K562 (cell line): ENCODE results near the gene C12orf42. TPM values are rescaled to one million over a fixed set of nuclear protein-coding genes. Genes with fewer than 3 reads are reported as not detected.

Experiments
- ATAC-seq: fragments of 200-7000 bp; cut with Tn5 transposase; 3 replicates; pipeline ENCODE4 v1.9.1; 2020; ENCODE audit warnings: moderate library complexity
- BruUV-seq: library from RNA; stranded (reverse); fragments of 400-500 nt; replicated peaks from 2 replicates; lab custom pipeline; 2021; lab: Mats Ljungman, UMichigan
- CTCF ChIA-PET: fragments of 300-600 bp; formaldehyde crosslinking; extraction: SDS; loops from one replicate; lab custom pipeline; 2021; ENCODE audit warnings: low intra/inter-chr PET ratio; lab: Yijun Ruan, JAX
- POLR2A ChIA-PET: fragments of 300-600, 350-650 bp; sonication (Branson Sonifier 250); formaldehyde crosslinking; extraction: SDS; loops from one replicate; lab custom pipeline; 2021; ENCODE audit warnings: antibody characterized with exemption, inconsistent platforms; lab: Yijun Ruan, JAX
- DNase-seq, 4 experiments: peaks; one replicate each; pipeline versions ENCODE4 v3.0.0 to v3.0.0-alpha.2; 2011 to 2018; ENCODE audit warnings: low spot score in 3 of 4, mixed read lengths in 3 of 4; ENCODE audit errors: extremely low read depth in 1 of 4
- FAIRE-seq: peaks from 2 replicates; lab custom pipeline; 2011; peaks lifted over from hg19 to GRCh38; lab: Jason Lieb, UNC
- H2AFZ ChIP-seq: 2 replicates; pipeline ENCODE4 v1.6.0; 2011; ENCODE audit warnings: low read depth, low read length, control low read depth, inconsistent platforms
- H3K27ac ChIP-seq: fragments of 200-600 bp; 3 replicates; pipeline ENCODE4 v1.8.0; 2011; ENCODE audit warnings: low read depth, mild to moderate bottlenecking, control low read depth, inconsistent platforms, low read length, moderate library complexity, mixed read lengths; ENCODE audit errors: extremely low read depth
- H3K27me3 ChIP-seq, 2 experiments: fragments of 300-600 bp in 1 of 2; 2 replicates in 1 of 2; 3 replicates in 1 of 2; pipeline versions ENCODE4 v1.6.0 to v1.8.0; 2011; ENCODE audit warnings: inconsistent platforms in 2 of 2, low read length in 2 of 2, mild to moderate bottlenecking in 1 of 2, mixed read lengths in 1 of 2, moderate library complexity in 1 of 2; ENCODE audit not compliant: control insufficient read depth in 2 of 2, insufficient read depth in 2 of 2
- H3K36me3 ChIP-seq: fragments of 300-600 bp; 3 replicates; pipeline ENCODE4 v1.8.0; 2011; ENCODE audit warnings: mild to moderate bottlenecking, low read length, inconsistent platforms; ENCODE audit not compliant: control insufficient read depth, insufficient read depth
- H3K4me1 ChIP-seq, 2 experiments: fragments of 200-600 bp in 1 of 2; replicated peaks in 1 of 2; 2 replicates in 1 of 2; 3 replicates in 1 of 2; pipeline versions ENCODE4 v1.5.1 to v1.8.0; 2011; ENCODE audit warnings: inconsistent platforms in 2 of 2, low read length in 2 of 2, mild to moderate bottlenecking in 1 of 2, mixed read lengths in 1 of 2, moderate library complexity in 1 of 2; ENCODE audit not compliant: control insufficient read depth in 2 of 2, insufficient read depth in 2 of 2
- H3K4me2 ChIP-seq: 2 replicates; pipeline ENCODE4 v1.6.1; 2011; ENCODE audit warnings: low read length, control low read depth, inconsistent platforms, mixed read lengths; ENCODE audit not compliant: insufficient read depth
- H3K4me3 ChIP-seq: fragments of 200-600 bp; sonication (generic), shearing (Covaris generic); 2 replicates; pipeline ENCODE4 v1.5.1; 2016; ENCODE audit warnings: control low read depth, inconsistent platforms
- H3K79me2 ChIP-seq: fragments of 200-600 bp; 3 replicates; pipeline ENCODE4 v1.8.0; 2011; ENCODE audit warnings: low read length, inconsistent platforms; ENCODE audit not compliant: control insufficient read depth, insufficient read depth
- H3K9ac ChIP-seq, 2 experiments: 2 replicates each; pipeline versions ENCODE4 v1.6.0 to v1.6.1; 2011; ENCODE audit warnings: low read depth in 2 of 2, low read length in 2 of 2, control low read depth in 1 of 2, inconsistent platforms in 1 of 2, mild to moderate bottlenecking in 1 of 2, mixed read lengths in 1 of 2; ENCODE audit not compliant: insufficient read depth in 1 of 2
- H3K9me1 ChIP-seq: one replicate; pipeline ENCODE4 v1.6.0; 2011; ENCODE audit warnings: inconsistent platforms, mild to moderate bottlenecking, low read length, moderate library complexity; ENCODE audit not compliant: control insufficient read depth, insufficient read depth
- H3K9me3 ChIP-seq: replicated peaks from 2 replicates; pipeline ENCODE4 v1.5.1; 2011; ENCODE audit warnings: low read depth, low read length, inconsistent platforms; ENCODE audit not compliant: control insufficient read depth, insufficient read depth
- H4K20me1 ChIP-seq: replicated peaks from 2 replicates; pipeline ENCODE4 v1.6.1; 2011; ENCODE audit warnings: low read length, inconsistent platforms, mixed read lengths; ENCODE audit not compliant: control insufficient read depth, insufficient read depth
- DIDO1 ChIP-seq: fragments of 450-650 bp; IDR thresholded peaks from 2 replicates; pipeline ENCODE4 v1.6.1; 2016; ENCODE audit warnings: low read depth, missing biosample characterization, missing genetic modification characterization
- ELF2 ChIP-seq: fragments of 250-450 bp; sonication (Bioruptor Pico); IDR thresholded peaks from 2 replicates; pipeline ENCODE4 v1.5.0; 2021; ENCODE audit warnings: mild to moderate bottlenecking
- ELF4 ChIP-seq: fragments of 450-650 bp; formaldehyde crosslinking; IDR thresholded peaks from 2 replicates; pipeline ENCODE4 v1.4.0; 2022; ENCODE audit warnings: missing genetic modification characterization
- FOXA1 ChIP-seq: fragments of 450-650 bp; IDR thresholded peaks from 2 replicates; pipeline ENCODE4 v1.6.1; 2016; ENCODE audit warnings: mild to moderate bottlenecking, borderline replicate concordance
- HNRNPK ChIP-seq: fragments of 200-400 bp; formaldehyde crosslinking; IDR thresholded peaks from one replicate; pipeline ENCODE4 v1.6.1; 2018; ENCODE audit warnings: mild to moderate bottlenecking, low read depth, low read length; ENCODE audit not compliant: poor library complexity, severe bottlenecking
- KAT8 ChIP-seq: fragments of 450-650 bp; IDR thresholded peaks from 2 replicates; pipeline ENCODE4 v1.6.1; 2016; ENCODE audit warnings: low read depth, mild to moderate bottlenecking
- PCBP1 ChIP-seq: fragments of 200-400 bp; formaldehyde crosslinking; IDR thresholded peaks from 2 replicates; pipeline ENCODE4 v1.6.1; 2018; ENCODE audit warnings: mild to moderate bottlenecking, low read depth, low read length; ENCODE audit not compliant: poor library complexity, severe bottlenecking
- PRDM10 ChIP-seq: fragments of 450-650 bp; IDR thresholded peaks from 2 replicates; pipeline ENCODE4 v1.6.1; 2018; ENCODE audit not compliant: partially characterized antibody
- RAD21 ChIP-seq, 2 experiments: fragments of 250-450 bp in 1 of 2; fragments of 450-650 bp in 1 of 2; sonication (Bioruptor Pico) in 1 of 2; formaldehyde crosslinking in 1 of 2; IDR thresholded peaks in 1 of 2; conservative IDR thresholded peaks in 1 of 2; 2 replicates each; pipeline versions ENCODE4 v1.4.0 to v1.8.0; 2020 to 2022; ENCODE audit warnings: mild to moderate bottlenecking in 2 of 2, moderate library complexity in 1 of 2
- SMAD1 ChIP-seq: fragments of 150-350 bp; IDR thresholded peaks from 2 replicates; pipeline ENCODE4 v1.6.1; 2014; ENCODE audit warnings: low read length, low read depth; ENCODE audit not compliant: partially characterized antibody
- SMARCE1 ChIP-seq: fragments of 450-650 bp; IDR thresholded peaks from 2 replicates; pipeline ENCODE4 v1.7.1; 2016; ENCODE audit warnings: mild to moderate bottlenecking
- SMC3 ChIP-seq: conservative IDR thresholded peaks from 2 replicates; pipeline ENCODE4 v1.6.1; 2011; ENCODE audit warnings: low read depth, low read length, improper control_type of control experiment; ENCODE audit not compliant: insufficient read depth
- SRSF3 ChIP-seq: fragments of 200-400 bp; formaldehyde crosslinking; IDR thresholded peaks from 2 replicates; pipeline ENCODE4 v1.6.1; 2016; ENCODE audit warnings: mild to moderate bottlenecking, low read length, moderate library complexity; ENCODE audit not compliant: insufficient read depth
- STAT5A ChIP-seq: IDR thresholded peaks from 2 replicates; pipeline ENCODE4 v1.6.1; 2012; ENCODE audit warnings: low read length, inconsistent platforms, borderline replicate concordance
- TOE1 ChIP-seq, 2 experiments: fragments of 450-650 bp in 1 of 2; sonication (generic) in 1 of 2; formaldehyde crosslinking in 1 of 2; IDR thresholded peaks; 2 replicates each; pipeline versions ENCODE4 v1.7.1 to v1.8.0; 2016 to 2022; ENCODE audit warnings: borderline replicate concordance in 2 of 2, mild to moderate bottlenecking in 2 of 2, antibody characterized with exemption in 1 of 2, inconsistent platforms in 1 of 2, low read depth in 1 of 2, missing genetic modification reagents in 1 of 2, moderate library complexity in 1 of 2
- WGBS: fragments of 100-300 bp; shearing (Covaris generic); methylation state at CpG from one replicate; pipeline ENCODE4 v1.1.6; 2016; ENCODE audit warnings: low coverage, mixed read lengths; ENCODE audit not compliant: insufficient coverage; ENCODE audit errors: missing lambda C conversion rate; 5-methylcytosine and 5-hydroxymethylcytosine counted together
- in situ Hi-C: fragments of 300-500 bp; cut with MboI; formaldehyde crosslinking; loops from 4 replicates; pipeline ENCODE4 v1.15.0; 2018; ENCODE audit warnings: inconsistent platforms, mixed read lengths
- intact Hi-C: fragments of 100-400 bp; cut with micrococcal nuclease; formaldehyde crosslinking; loops from 2 replicates; pipeline ENCODE4 v1.14.2; 2022
- polyA plus RNA-seq, 8 experiments: library from polyadenylated mRNA; depleted of rRNA in 4 of 8; stranded (reverse) in 5 of 8; unstranded in 3 of 8; fragments of >200 nt; fragmentation: Nextera tagmentation in 2 of 8; fragmentation: Illumina TruSeq in 1 of 8; extraction: Ambion mirVana in 2 of 8; extraction: Trizol in 1 of 8; gene quantifications; 2 replicates each; pipeline versions ENCODE4 v1.2.1 to v1.2.3, GENCODE V29; 2011 to 2014; ENCODE audit warnings: inconsistent platforms in 1 of 8, missing spikeins in 1 of 8
- total RNA-seq, 7 experiments: library from RNA; depleted of rRNA in 6 of 7; stranded (reverse); fragments of >200 nt in 6 of 7; fragmentation: Illumina TruSeq in 2 of 7; extraction: Trizol in 2 of 7; gene quantifications; 2 replicates each; pipeline versions ENCODE4 v1.2.1 to v1.2.3, GENCODE V29; 2011 to 2021; ENCODE audit warnings: low replicate concordance in 1 of 7
- TF ChIP-seq, protein P1 (sequence below): fragments of 450-650 bp; IDR thresholded peaks from 2 replicates; pipeline ENCODE4 v1.6.1; 2017; ENCODE audit warnings: mild to moderate bottlenecking, moderate library complexity

Gene C12orf42
- total and polyA plus RNA-seq, 9 of the 15 experiments (the other 6 are each of a cell fraction or from before 2014, with no cell fraction given), result not detected

- Histone ChIP-seq H3K4me3 (no peak overlapping the region), H3K9me3 (no peaks in the 10 kb centered on the region), H4K20me1 (no peaks in the 10 kb centered on the region), H3K9ac (no peak overlapping the region), H3K4me1 (no peaks in the 10 kb centered on the region), H3K27ac (no peak overlapping the region), H3K9me1 (no peaks in the 10 kb centered on the region), H3K79me2 (no peaks in the 10 kb centered on the region), H3K4me2 (no peak overlapping the region), H3K27me3 (no peaks in the 10 kb centered on the region), H2AFZ (no peak overlapping the region), H3K36me3 (no peaks in the 10 kb centered on the region)
- BruUV-seq, result no TSS peak
- 1% methylated on average over 14 of the region's 14 CpGs for WGBS
- ATAC-seq (peak; percentile 94), DNase-seq (peak in 3 of 4 experiments; percentile 12 to 50 (median 30)), FAIRE-seq (no peak)
- intact Hi-C loops (loop anchor here (2.0 kb wide), 1 partner anchor 555 kb away; no protein-coding TSS in a partner anchor), in situ Hi-C loops (no loop called here)
- ChIA-PET CTCF (no interaction called here), POLR2A (interaction anchor here (0.6 kb wide), 1 partner anchor 1567 kb away, joined by 5 read pairs; no protein-coding TSS in a partner anchor)
- TF ChIP-seq KAT8 (no peak), PRDM10 (no peak), ELF4 (CRISPR knock-in tag) (no peak), FOXA1 (no peak), ELF2 (no peak), RAD21 (CRISPR knock-in tag; conservative IDR thresholded peaks at IDR 0.05 in 1 of 2, IDR thresholded peaks at IDR 0.05 in 1 of 2) (peak in 1 of 2 experiments; percentile 51; a peak in 3 of 4 replicates), DIDO1 (tag) (no peak), SMAD1 (no peak), SMARCE1 (no peak), STAT5A (no peak), TOE1 (IDR thresholded peaks at IDR 0.05; ENCODE audit: borderline replicate concordance) (no peak), TOE1 (CRISPR knock-in tag; IDR thresholded peaks at IDR 0.05; ENCODE audit: borderline replicate concordance, low read depth) (no peak), SRSF3 (no peak), SMC3 (0 out of 2 replicates have a peak, but pooled peaks have one; percentile 37), PCBP1 (no peak), HNRNPK (no peak)
- TF ChIP-seq, protein P1, sequence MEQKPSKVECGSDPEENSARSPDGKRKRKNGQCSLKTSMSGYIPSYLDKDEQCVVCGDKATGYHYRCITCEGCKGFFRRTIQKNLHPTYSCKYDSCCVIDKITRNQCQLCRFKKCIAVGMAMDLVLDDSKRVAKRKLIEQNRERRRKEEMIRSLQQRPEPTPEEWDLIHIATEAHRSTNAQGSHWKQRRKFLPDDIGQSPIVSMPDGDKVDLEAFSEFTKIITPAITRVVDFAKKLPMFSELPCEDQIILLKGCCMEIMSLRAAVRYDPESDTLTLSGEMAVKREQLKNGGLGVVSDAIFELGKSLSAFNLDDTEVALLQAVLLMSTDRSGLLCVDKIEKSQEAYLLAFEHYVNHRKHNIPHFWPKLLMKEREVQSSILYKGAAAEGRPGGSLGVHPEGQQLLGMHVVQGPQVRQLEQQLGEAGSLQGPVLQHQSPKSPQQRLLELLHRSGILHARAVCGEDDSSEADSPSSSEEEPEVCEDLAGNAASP, result no peak
These were observed 8.0 kb upstream of the C12orf42 start for GRCh38 chr12:103503546-103504480.
